Heart right ventricle (tissue), 16 donors: ENCODE measurements around the gene GNAO1. TPM values are rescaled to one million over a fixed set of nuclear protein-coding genes. Genes with fewer than 3 reads are reported as not detected.

Experiments used
- ATAC-seq, 8 donors: fragments of 200-7000 bp; cut with Tn5 transposase; one replicate each; pipeline ENCODE4 v1.9.1; 2020; ENCODE audit warnings: mild to moderate bottlenecking in 8 of 8, moderate library complexity in 8 of 8, moderate number of reproducible peaks in 1 of 8
- DNase-seq, 2 donors: peaks; one replicate each; pipeline ENCODE4 v3.0.0-alpha.2; 2020
- H3K27ac ChIP-seq, 10 donors: fragments of 200-600 bp; sonication (generic) in 2 of 10; one replicate each; pipeline versions ENCODE4 v1.5.0 to v1.8.0; 2020 to 2022; ENCODE audit warnings: mild to moderate bottlenecking in 3 of 10
- H3K27me3 ChIP-seq, 7 donors: fragments of 200-600 bp; one replicate each; pipeline ENCODE4 v1.8.0; 2021 to 2022; ENCODE audit warnings: mild to moderate bottlenecking in 2 of 7
- H3K36me3 ChIP-seq, 9 donors: fragments of 200-600 bp; sonication (generic) in 1 of 9; one replicate each; pipeline versions ENCODE4 v1.5.0 to v1.8.0; 2020 to 2022; ENCODE audit warnings: mild to moderate bottlenecking in 2 of 9
- H3K4me1 ChIP-seq, 9 donors: fragments of 200-600 bp; sonication (generic) in 1 of 9; one replicate each; pipeline versions ENCODE4 v1.5.0 to v1.8.0; 2020 to 2022; ENCODE audit warnings: mild to moderate bottlenecking in 4 of 9
- H3K4me3 ChIP-seq, 10 donors: fragments of 200-600 bp; sonication (generic) in 2 of 10; one replicate each; pipeline versions ENCODE4 v1.5.0 to v1.8.0; 2020 to 2022; ENCODE audit warnings: mild to moderate bottlenecking in 7 of 10, moderate library complexity in 2 of 10
- H3K9me3 ChIP-seq, 11 donors: fragments of 200-600 bp in 10 of 11; sonication (generic) in 2 of 11; one replicate each; pipeline versions ENCODE4 v1.5.0 to v1.8.0; 2013 to 2022; ENCODE audit warnings: mild to moderate bottlenecking in 2 of 11, control low read depth in 1 of 11, moderate library complexity in 1 of 11
- WGBS, 2 donors: extraction: QIAGEN DNeasy Blood & Tissue Kit; methylation state at CpG; one replicate each; pipeline ENCODE4 v1.1.7; 2013; ENCODE audit warnings: inconsistent platforms in 1 of 2; 5-methylcytosine and 5-hydroxymethylcytosine counted together
- intact Hi-C, 10 donors: fragments of 100-400 bp; cut with DNase I; formaldehyde crosslinking; loops; one replicate each; pipeline versions ENCODE4 v1.11.1 to v1.14.2; 2022
- polyA plus RNA-seq, 2 donors: library from polyadenylated mRNA; stranded (reverse); fragments of 200-250 nt; gene quantifications; one replicate each; pipeline ENCODE4 v1.2.3, GENCODE V29; 2013
- total RNA-seq, 10 donors: library from RNA; stranded (reverse); fragmentation: NEBNext Ultra II Directional in 3 of 10; extraction: Animal tissue kit (Norgen Biotek cat#: 25700) in 3 of 10; gene quantifications; one replicate each; pipeline versions ENCODE4 v1.2.1 to v1.2.4, GENCODE V29; 2021 to 2023
- TF ChIP-seq, protein P1 (sequence below), 9 donors: fragments of 200-600 bp; sonication (generic) in 2 of 9; IDR thresholded peaks; one replicate each; pipeline versions ENCODE4 v1.5.0 to v1.8.0; 2021 to 2022; ENCODE audit warnings: antibody characterized with exemption in 9 of 9, mild to moderate bottlenecking in 5 of 9, moderate library complexity in 1 of 9
- donor health status: Arrhythmogenic right ventricular cardiomyopathy.
- donor health status: ischemic (EF 13 %, LVEDD 7.1; RV severe dilation, severe dysfunction).
- donor health status: healthy with polysubstance abuse.
- donor health status: DM: no; HTN: yes; CAD: no.
- donor health status: DM: no; HTN: no; CAD: no.
- donor health status: ischemic (EF 25% LVEDD 6.9; RV normal size, moderate dysfunction).
- donor health status: ischemic (EF 25% LVEDD 5.7; RV mildly dilated, moderate dysfunction).
- donor health status: healthy.
- donor health status: DM: yes; HTN: yes; CAD: no.
- donor health status: Ischemic cardiomyopathy.
- donor health status: ischemic (EF 35%, LVEDD 5.7; RV mildly dilated, moderate dysfunction).
- donor health status: nonischemic (EF 11% LVEDD 7.7; RV severe dilation, severe dysfunction).
- donor health status: DM: yes; HTN: yes; CAD: no.
- donor health status: PGD.
- donor health status: ischemic (EF 29% LVEDD 5.4; RV normal size, mild dysfunction).
- donor health status: nonischemic (EF 23%, LVEDD 6.1; RV moderate dilation, normal function).

GNAO1 gene
- total and polyA plus RNA-seq, 12 donors: 1.4 to 36.7 (median 13.5) TPM

DNA sequence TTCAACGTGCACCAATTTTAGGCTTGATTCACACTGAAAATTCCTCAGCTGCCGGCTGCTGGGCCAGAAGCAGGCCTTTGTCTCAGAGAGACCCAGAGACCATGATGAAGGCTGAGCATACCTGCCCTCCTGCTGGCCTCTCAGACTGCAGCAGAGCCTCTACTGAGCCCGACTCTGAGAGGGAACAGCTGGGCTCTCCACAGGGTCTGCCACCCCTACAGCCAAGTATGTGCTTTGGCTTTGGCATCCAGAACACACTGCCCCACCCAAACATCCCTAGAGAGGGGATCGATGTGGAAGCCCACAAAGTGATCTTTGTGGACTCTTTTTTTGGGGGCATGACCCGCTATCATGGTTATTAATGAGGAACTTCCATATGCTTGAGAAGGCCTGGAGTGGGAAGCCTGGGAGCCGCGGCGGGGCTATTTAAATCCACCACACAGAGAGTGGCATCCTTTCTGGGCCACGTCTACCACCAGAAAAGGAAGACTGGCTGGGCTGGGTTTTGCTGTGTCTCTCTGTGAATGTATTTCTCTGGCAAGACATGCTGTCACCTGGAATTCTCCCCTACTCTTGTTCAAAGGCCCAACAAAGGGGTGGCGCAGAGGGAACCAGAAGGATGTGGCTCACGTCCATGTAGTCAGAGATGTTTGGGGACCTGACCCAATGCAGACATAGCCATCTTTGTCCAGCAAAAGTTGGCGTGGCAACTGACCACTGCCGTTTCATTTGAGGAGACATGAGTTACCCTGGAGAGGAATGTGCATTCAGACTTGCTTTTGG is 69.3 kb downstream of the GNAO1 start:
- H3K4me1 ChIP-seq: peaks cover 15 to 62% (median 42%) of the 10 kb centered on the region in 9 donors
- 88 to 93% methylated on average over 13 of the region's 13 CpGs for WGBS, 2 donors
- DNase-seq (no peak), ATAC-seq (no peak)
- intact Hi-C loops: no loop called here
- H3K4me3 ChIP-seq: no peak overlapping the region
- TF ChIP-seq, protein P1, sequence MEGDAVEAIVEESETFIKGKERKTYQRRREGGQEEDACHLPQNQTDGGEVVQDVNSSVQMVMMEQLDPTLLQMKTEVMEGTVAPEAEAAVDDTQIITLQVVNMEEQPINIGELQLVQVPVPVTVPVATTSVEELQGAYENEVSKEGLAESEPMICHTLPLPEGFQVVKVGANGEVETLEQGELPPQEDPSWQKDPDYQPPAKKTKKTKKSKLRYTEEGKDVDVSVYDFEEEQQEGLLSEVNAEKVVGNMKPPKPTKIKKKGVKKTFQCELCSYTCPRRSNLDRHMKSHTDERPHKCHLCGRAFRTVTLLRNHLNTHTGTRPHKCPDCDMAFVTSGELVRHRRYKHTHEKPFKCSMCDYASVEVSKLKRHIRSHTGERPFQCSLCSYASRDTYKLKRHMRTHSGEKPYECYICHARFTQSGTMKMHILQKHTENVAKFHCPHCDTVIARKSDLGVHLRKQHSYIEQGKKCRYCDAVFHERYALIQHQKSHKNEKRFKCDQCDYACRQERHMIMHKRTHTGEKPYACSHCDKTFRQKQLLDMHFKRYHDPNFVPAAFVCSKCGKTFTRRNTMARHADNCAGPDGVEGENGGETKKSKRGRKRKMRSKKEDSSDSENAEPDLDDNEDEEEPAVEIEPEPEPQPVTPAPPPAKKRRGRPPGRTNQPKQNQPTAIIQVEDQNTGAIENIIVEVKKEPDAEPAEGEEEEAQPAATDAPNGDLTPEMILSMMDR (IDR thresholded peaks at IDR 0.05): no peak
- peak overlapping the region in 1 of 10 donors; percentile 77 for H3K27ac ChIP-seq
- peaks cover 0 to 5% (median 0%) of the 10 kb centered on the region in 11 donors for H3K9me3 ChIP-seq
- no peaks in the 10 kb centered on the region for H3K36me3 ChIP-seq
- H3K27me3 ChIP-seq: no peaks in the 10 kb centered on the region

DNA sequence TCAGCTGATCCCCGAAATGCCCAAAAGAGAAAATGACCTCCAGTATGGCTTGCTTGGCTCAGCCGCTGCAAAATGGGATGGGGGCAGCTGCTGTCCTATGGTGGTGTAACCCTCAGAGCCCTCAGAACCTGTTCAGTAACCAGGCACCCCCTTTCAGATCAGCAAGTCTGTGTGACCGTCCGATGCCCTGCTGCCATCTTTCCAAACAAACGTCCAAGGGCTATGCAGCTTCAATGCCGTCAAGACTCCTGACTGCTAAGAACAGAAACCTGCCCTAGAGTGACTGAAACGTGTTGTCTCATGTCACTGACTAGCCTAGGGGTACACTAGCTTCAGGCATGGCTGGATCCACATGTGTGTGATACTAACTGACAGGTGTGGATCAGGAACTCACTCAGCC is 70.4 kb downstream of the GNAO1 start:
- TF ChIP-seq, protein P1 (IDR thresholded peaks at IDR 0.05): no peak
- WGBS, 2 donors: 86 to 90% methylated on average over 7 of the region's 7 CpGs

DNA sequence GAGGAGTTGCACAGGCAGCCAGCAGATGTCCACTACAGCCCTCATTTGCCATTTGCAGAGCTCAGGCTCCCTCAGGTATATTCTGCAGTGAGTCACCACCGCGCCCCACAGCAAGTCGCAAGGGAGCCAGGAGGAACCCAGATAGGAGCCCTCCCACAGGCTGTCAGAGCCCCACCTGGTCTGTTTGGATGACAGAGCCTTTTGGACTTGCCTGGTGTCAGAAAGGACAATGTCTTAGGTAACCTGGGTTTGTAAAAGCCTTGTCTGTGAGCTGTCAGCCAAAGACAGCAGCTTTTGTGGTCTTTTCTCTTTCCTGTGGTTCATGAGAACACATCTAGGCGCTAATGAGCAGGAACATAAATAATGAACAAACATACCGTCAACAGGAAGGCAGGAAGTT is 70.9 kb downstream of the GNAO1 start:
- Histone ChIP-seq H3K9me3 (no peaks in the 10 kb centered on the region), H3K27ac (peak overlapping the region in 2 of 10 donors; percentile 15 to 77), H3K36me3 (no peaks in the 10 kb centered on the region), H3K27me3 (no peaks in the 10 kb centered on the region), H3K4me1 (peaks cover 14 to 57% (median 38%) of the 10 kb centered on the region in 9 donors), H3K4me3 (no peak overlapping the region)
- DNase-seq (no peak), ATAC-seq (peak in 1 of 8 donors; percentile 8)
- TF ChIP-seq, protein P1 (IDR thresholded peaks at IDR 0.05): no peak
- WGBS, 2 donors: 63 to 70% methylated on average over 5 of the region's 5 CpGs
- intact Hi-C loops: no loop called here

More for the DNA sequence above, 70.4 kb downstream of the GNAO1 start:
- Histone ChIP-seq H3K4me3 (no peak overlapping the region), H3K9me3 (no peaks in the 10 kb centered on the region), H3K27me3 (no peaks in the 10 kb centered on the region), H3K4me1 (peaks cover 15 to 62% (median 42%) of the 10 kb centered on the region in 9 donors), H3K27ac (peak overlapping the region in 1 of 10 donors; percentile 77), H3K36me3 (no peaks in the 10 kb centered on the region)
- ATAC-seq: no peak
- intact Hi-C loops: no loop called here
- no peak for DNase-seq

DNA sequence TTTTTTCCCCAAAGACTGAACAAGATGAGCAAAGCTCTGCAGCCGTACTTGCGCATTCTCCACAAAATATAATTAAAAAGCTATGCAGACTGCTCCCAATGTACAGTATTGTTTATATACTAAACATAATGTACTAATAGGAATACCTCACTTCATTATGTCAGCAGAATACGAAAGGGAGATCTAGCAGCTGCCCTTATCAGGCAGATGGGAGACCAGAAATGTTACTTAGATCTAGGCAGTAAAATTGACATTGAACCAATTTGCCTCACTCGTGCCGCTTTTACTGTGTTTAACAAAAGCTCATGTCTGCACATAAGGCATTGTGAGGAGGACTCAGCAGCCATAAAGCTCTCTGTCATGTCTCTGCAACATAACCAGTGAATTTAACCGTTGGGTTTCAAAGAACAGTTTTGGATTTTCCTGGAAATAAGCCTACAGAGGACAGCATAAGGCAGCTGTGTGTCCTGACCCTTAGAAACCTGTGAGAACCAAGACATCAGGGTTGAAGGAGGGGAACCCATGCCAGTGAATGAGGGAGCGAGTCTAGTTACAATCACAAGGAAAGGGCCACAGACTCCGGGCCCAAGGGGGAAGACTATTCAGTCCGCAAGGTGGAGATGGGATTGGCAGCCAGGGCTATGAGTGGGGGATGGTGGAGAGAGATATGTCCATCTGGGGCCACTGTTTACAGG is 71.4 kb downstream of the GNAO1 start:
- TF ChIP-seq, protein P1 (IDR thresholded peaks at IDR 0.05): no peak
- ATAC-seq (no peak), DNase-seq (no peak)
- intact Hi-C loops: no loop called here
- H3K4me3 ChIP-seq: no peak overlapping the region
- no peaks in the 10 kb centered on the region for H3K36me3 ChIP-seq
- H3K27me3 ChIP-seq: no peaks in the 10 kb centered on the region
- 73 to 79% methylated on average over 9 of the region's 9 CpGs for WGBS, 2 donors
- H3K4me1 ChIP-seq: peaks cover 10 to 51% (median 32%) of the 10 kb centered on the region in 9 donors
- peak overlapping the region in 3 of 10 donors; percentile 12 to 77 (median 15) for H3K27ac ChIP-seq
- no peaks in the 10 kb centered on the region for H3K9me3 ChIP-seq
